Measurements from ENCODE around the gene CDC42. TPM values are rescaled to one million over a fixed set of nuclear protein-coding genes. Genes with fewer than 3 reads are reported as not detected.

Gene CDC42
- total and polyA plus RNA-seq, 10 donors: 108 to 254 (median 220) TPM

- no peak overlapping the region for H3K27ac ChIP-seq
- TF ChIP-seq POLR2A (IDR thresholded peaks at IDR 0.05) (no peak), CTCF (IDR thresholded peaks at IDR 0.05 in 8 of 11, conservative IDR thresholded peaks at IDR 0.05 in 3 of 11) (no peak), POLR2AphosphoS5 (IDR thresholded peaks at IDR 0.05) (no peak)
- DNase-seq: no peak
- peaks cover 0 to 97% (median 19%) of the 10 kb centered on the region in 6 donors for H3K36me3 ChIP-seq
- H3K27me3 ChIP-seq (replicated peaks in 1 of 7): no peaks in the 10 kb centered on the region
- H3K9me3 ChIP-seq: no peaks in the 10 kb centered on the region
- intact Hi-C loops (cut with DNase I; ENCODE audit: low total_unique reads): no loop called here
- no peak overlapping the region for H3K4me3 ChIP-seq
- WGBS, 5 donors: 88 to 96% (median 91%) methylated on average over 5 of the region's 5 CpGs
- H3K4me1 ChIP-seq: peaks cover 0 to 73% (median 37%) of the 10 kb centered on the region in 6 donors
Measured at GRCh38 chr1:22107126-22107525, 54.6 kb downstream of the CDC42 start.

GRCh38 chr1:22108339-22109105 is 56.0 kb downstream of the CDC42 start:
- TF ChIP-seq CTCF (IDR thresholded peaks at IDR 0.05 in 8 of 11, conservative IDR thresholded peaks at IDR 0.05 in 3 of 11) (no peak), POLR2AphosphoS5 (IDR thresholded peaks at IDR 0.05) (peak in 1 of 3 donors; percentile 23)
- no peak for DNase-seq
- H3K36me3 ChIP-seq: peaks cover 0 to 100% (median 21%) of the 10 kb centered on the region in 6 donors
- H3K27ac ChIP-seq: peak overlapping the region in 1 of 8 donors; percentile 8
- peaks cover 0 to 73% (median 29%) of the 10 kb centered on the region in 6 donors for H3K4me1 ChIP-seq
- H3K4me3 ChIP-seq: no peak overlapping the region
- intact Hi-C loops (cut with DNase I; ENCODE audit: low total_unique reads): no loop called here
- no peaks in the 10 kb centered on the region for H3K9me3 ChIP-seq
- H3K27me3 ChIP-seq (replicated peaks in 1 of 7): no peaks in the 10 kb centered on the region
- WGBS, 5 donors: 67 to 85% (median 80%) methylated on average over 6 to 11 of the region's 11 CpGs

- Histone ChIP-seq H3K9me3 (no peaks in the 10 kb centered on the region), H3K4me3 (no peak overlapping the region), H3K4me1 (peaks cover 14 to 73% (median 27%) of the 10 kb centered on the region in 6 donors), H3K36me3 (peaks cover 0 to 100% (median 21%) of the 10 kb centered on the region in 6 donors), H3K27ac (no peak overlapping the region), H3K27me3 (replicated peaks in 1 of 7) (no peaks in the 10 kb centered on the region)
- WGBS, 5 donors: 85 to 98% (median 91%) methylated on average over 2 to 3 of the region's 3 CpGs
- TF ChIP-seq CTCF (IDR thresholded peaks at IDR 0.05 in 8 of 11, conservative IDR thresholded peaks at IDR 0.05 in 3 of 11): no peak
- no peak for TF ChIP-seq POLR2A (IDR thresholded peaks at IDR 0.05)
- no peak for TF ChIP-seq POLR2AphosphoS5 (IDR thresholded peaks at IDR 0.05)
- intact Hi-C loops (cut with DNase I; ENCODE audit: low total_unique reads): no loop called here
- DNase-seq: no peak
Measured at GRCh38 chr1:22110016-22110415, 57.5 kb downstream of the CDC42 start.

GRCh38 chr1:22111115-22111514 is 58.6 kb downstream of the CDC42 start:
- Histone ChIP-seq H3K27ac (no peak overlapping the region), H3K27me3 (replicated peaks in 1 of 7) (no peaks in the 10 kb centered on the region), H3K9me3 (no peaks in the 10 kb centered on the region), H3K4me3 (no peak overlapping the region), H3K4me1 (peaks cover 13 to 73% (median 29%) of the 10 kb centered on the region in 6 donors), H3K36me3 (peaks cover 0 to 100% (median 21%) of the 10 kb centered on the region in 6 donors)
- intact Hi-C loops (cut with DNase I; ENCODE audit: low total_unique reads): no loop called here
- no peak for TF ChIP-seq CTCF (IDR thresholded peaks at IDR 0.05 in 8 of 11, conservative IDR thresholded peaks at IDR 0.05 in 3 of 11)
- TF ChIP-seq POLR2A (IDR thresholded peaks at IDR 0.05): no peak
- no peak for TF ChIP-seq POLR2AphosphoS5 (IDR thresholded peaks at IDR 0.05)
- no peak for DNase-seq
- WGBS, 5 donors: 90 to 100% (median 94%) methylated on average over 1 of the region's 1 CpG

All from spleen (tissue), 11 donors.